Measurements from ENCODE around the gene GINS2. TPM values are rescaled to one million over a fixed set of nuclear protein-coding genes. Genes with fewer than 3 reads are reported as not detected.

Gene GINS2
- total RNA-seq, 2 experiments from 2014 or later, result 49.3 to 61.7 TPM

- no peak for DNase-seq
- Mint-ChIP-seq H3K9me3 (ENCODE audit: low read depth) (no peaks in the 10 kb centered on the region), H3K4me3 (no peak overlapping the region), H3K27ac (no peak overlapping the region), H3K27me3 (no peaks in the 10 kb centered on the region), H3K36me3 (peaks cover 2% of the 10 kb centered on the region), H3K4me1 (peaks cover 3% of the 10 kb centered on the region)
- ATAC-seq, result no peak
- CTCF ChIA-PET, result interaction anchor here (3.6 kb wide), 1 partner anchor 9 kb away, joined by 11 read pairs; no protein-coding TSS in a partner anchor
Measured at GRCh38 chr16:85650135-85650843, 38.5 kb downstream of the GINS2 start.

GRCh38 chr16:85649411-85650134 is 39.2 kb downstream of the GINS2 start:
- Mint-ChIP-seq H3K4me3 (no peak overlapping the region), H3K36me3 (peaks cover 2% of the 10 kb centered on the region), H3K27ac (no peak overlapping the region), H3K4me1 (peaks cover 10% of the 10 kb centered on the region), H3K27me3 (no peaks in the 10 kb centered on the region), H3K9me3 (ENCODE audit: low read depth) (no peaks in the 10 kb centered on the region)
- CTCF ChIA-PET, result interaction anchor here (1.3 to 3.6 kb wide), 2 partner anchors 10 to 33 kb away, joined by 6 to 11 read pairs; no protein-coding TSS in a partner anchor
- ATAC-seq (no peak), DNase-seq (no peak)

- CTCF ChIA-PET, result interaction anchor here (1.3 to 3.6 kb wide), 2 partner anchors 11 to 32 kb away, joined by 6 to 11 read pairs; no protein-coding TSS in a partner anchor
- ATAC-seq (no peak), DNase-seq (no peak)
- no peak overlapping the region for H3K27ac Mint-ChIP-seq
- peaks cover 14% of the 10 kb centered on the region for H3K4me1 Mint-ChIP-seq
- no peaks in the 10 kb centered on the region for H3K9me3 Mint-ChIP-seq (ENCODE audit: low read depth)
- no peaks in the 10 kb centered on the region for H3K27me3 Mint-ChIP-seq
- H3K36me3 Mint-ChIP-seq, result peaks cover 2% of the 10 kb centered on the region
- H3K4me3 Mint-ChIP-seq, result no peak overlapping the region
Measured at GRCh38 chr16:85648805-85649204, 39.9 kb downstream of the GINS2 start.

GRCh38 chr16:85648070-85648714 is 40.6 kb downstream of the GINS2 start:
- H3K9me3 Mint-ChIP-seq (ENCODE audit: low read depth), result no peaks in the 10 kb centered on the region
- no peaks in the 10 kb centered on the region for H3K27me3 Mint-ChIP-seq
- H3K4me3 Mint-ChIP-seq, result no peak overlapping the region
- H3K36me3 Mint-ChIP-seq, result peaks cover 2% of the 10 kb centered on the region
- H3K27ac Mint-ChIP-seq, result no peak overlapping the region
- CTCF ChIA-PET, result interaction anchor here (1.3 to 3.6 kb wide), 2 partner anchors 11 to 32 kb away, joined by 6 to 11 read pairs; no protein-coding TSS in a partner anchor
- H3K4me1 Mint-ChIP-seq, result peaks cover 14% of the 10 kb centered on the region
- DNase-seq (no peak), ATAC-seq (no peak)

- Mint-ChIP-seq H3K4me1 (peaks cover 14% of the 10 kb centered on the region), H3K27me3 (no peaks in the 10 kb centered on the region), H3K9me3 (ENCODE audit: low read depth) (no peaks in the 10 kb centered on the region), H3K4me3 (no peak overlapping the region), H3K36me3 (peaks cover 2% of the 10 kb centered on the region), H3K27ac (no peak overlapping the region)
- CTCF ChIA-PET, result interaction anchor here (0.6 kb wide), 1 partner anchor 1210 kb away, joined by 3 read pairs; no protein-coding TSS in a partner anchor
- ATAC-seq (no peak), DNase-seq (no peak)
Measured at GRCh38 chr16:85646976-85647375, 41.8 kb downstream of the GINS2 start.

- H3K4me1 Mint-ChIP-seq, result peaks cover 14% of the 10 kb centered on the region
- DNase-seq, result no peak
- no peak overlapping the region for H3K27ac Mint-ChIP-seq
- no peak for ATAC-seq
- CTCF ChIA-PET, result interaction anchor here (0.6 kb wide), 1 partner anchor 1210 kb away, joined by 3 read pairs; no protein-coding TSS in a partner anchor
- H3K4me3 Mint-ChIP-seq, result no peak overlapping the region
- no peaks in the 10 kb centered on the region for H3K9me3 Mint-ChIP-seq (ENCODE audit: low read depth)
- H3K36me3 Mint-ChIP-seq, result peaks cover 2% of the 10 kb centered on the region
- H3K27me3 Mint-ChIP-seq, result no peaks in the 10 kb centered on the region
Measured at GRCh38 chr16:85646358-85646907, 42.3 kb downstream of the GINS2 start.

GRCh38 chr16:85645021-85645589 is 43.6 kb downstream of the GINS2 start:
- H3K27ac Mint-ChIP-seq, result no peak overlapping the region
- CTCF ChIA-PET, result no interaction called here
- peaks cover 2% of the 10 kb centered on the region for H3K36me3 Mint-ChIP-seq
- H3K4me3 Mint-ChIP-seq, result no peak overlapping the region
- ATAC-seq, result no peak
- no peaks in the 10 kb centered on the region for H3K9me3 Mint-ChIP-seq (ENCODE audit: low read depth)
- no peak for DNase-seq
- H3K27me3 Mint-ChIP-seq, result no peaks in the 10 kb centered on the region
- H3K4me1 Mint-ChIP-seq, result peaks cover 14% of the 10 kb centered on the region

- H3K4me3 Mint-ChIP-seq, result no peak overlapping the region
- H3K4me1 Mint-ChIP-seq, result peaks cover 14% of the 10 kb centered on the region
- DNase-seq, result no peak
- CTCF ChIA-PET, result interaction anchor here (1.3 to 1.6 kb wide), 2 partner anchors 16 to 28 kb away, joined by 3 to 6 read pairs; no protein-coding TSS in a partner anchor
- peaks cover 2% of the 10 kb centered on the region for H3K36me3 Mint-ChIP-seq
- no peaks in the 10 kb centered on the region for H3K9me3 Mint-ChIP-seq (ENCODE audit: low read depth)
- no peak overlapping the region for H3K27ac Mint-ChIP-seq
- H3K27me3 Mint-ChIP-seq, result no peaks in the 10 kb centered on the region
- no peak for ATAC-seq
Measured at GRCh38 chr16:85644093-85644712, 44.6 kb downstream of the GINS2 start.

GRCh38 chr16:85643631-85644030 is 45.1 kb downstream of the GINS2 start:
- H3K27ac Mint-ChIP-seq, result no peak overlapping the region
- H3K4me3 Mint-ChIP-seq, result no peak overlapping the region
- CTCF ChIA-PET, result interaction anchor here (1.3 to 1.6 kb wide), 2 partner anchors 15 to 28 kb away, joined by 3 to 6 read pairs; no protein-coding TSS in a partner anchor
- H3K9me3 Mint-ChIP-seq (ENCODE audit: low read depth), result no peaks in the 10 kb centered on the region
- DNase-seq (no peak), ATAC-seq (no peak)
- H3K27me3 Mint-ChIP-seq, result no peaks in the 10 kb centered on the region
- H3K4me1 Mint-ChIP-seq, result peaks cover 14% of the 10 kb centered on the region
- peaks cover 2% of the 10 kb centered on the region for H3K36me3 Mint-ChIP-seq

GRCh38 chr16:85642762-85643358 is 45.9 kb downstream of the GINS2 start:
- Mint-ChIP-seq H3K4me3 (no peak overlapping the region), H3K27ac (no peak overlapping the region), H3K36me3 (peaks cover 2% of the 10 kb centered on the region), H3K9me3 (ENCODE audit: low read depth) (no peaks in the 10 kb centered on the region), H3K27me3 (no peaks in the 10 kb centered on the region), H3K4me1 (peaks cover 14% of the 10 kb centered on the region)
- no peak for ATAC-seq
- CTCF ChIA-PET, result interaction anchor here (0.6 to 1.6 kb wide), 3 partner anchors 14 to 1517 kb away, joined by 3 to 6 read pairs (median 3); no protein-coding TSS in a partner anchor
- DNase-seq, result no peak

GRCh38 chr16:85641776-85642176 is 47.0 kb downstream of the GINS2 start:
- no peak overlapping the region for H3K27ac Mint-ChIP-seq
- CTCF ChIA-PET, result no interaction called here
- no peaks in the 10 kb centered on the region for H3K27me3 Mint-ChIP-seq
- no peak overlapping the region for H3K4me3 Mint-ChIP-seq
- DNase-seq (no peak), ATAC-seq (no peak)
- H3K9me3 Mint-ChIP-seq (ENCODE audit: low read depth), result no peaks in the 10 kb centered on the region
- peaks cover 14% of the 10 kb centered on the region for H3K4me1 Mint-ChIP-seq
- H3K36me3 Mint-ChIP-seq, result peaks cover 2% of the 10 kb centered on the region

- Mint-ChIP-seq H3K36me3 (peaks cover 2% of the 10 kb centered on the region), H3K9me3 (ENCODE audit: low read depth) (no peaks in the 10 kb centered on the region), H3K4me3 (no peak overlapping the region), H3K27ac (no peak overlapping the region), H3K27me3 (no peaks in the 10 kb centered on the region), H3K4me1 (peaks cover 14% of the 10 kb centered on the region)
- DNase-seq (no peak), ATAC-seq (no peak)
- CTCF ChIA-PET, result no interaction called here
Measured at GRCh38 chr16:85641305-85641704, 47.4 kb downstream of the GINS2 start.

Measured in activated CD8-positive, alpha-beta memory T cell treated with anti-CD3 and anti-CD28 coated beads, Interleukin-2, amount 10 ng/mL, durations not matched to agents 7 days and 5 days (primary cell).